Caco-2 (cell line): ENCODE measurements around the gene EML4. TPM values are rescaled to one million over a fixed set of nuclear protein-coding genes. Genes with fewer than 3 reads are reported as not detected.
"Not testable (repeated sequence)": the region's sequence is repeated elsewhere in the genome, so short reads cannot be mapped to it uniquely, and the experiment has no call there.

Source experiments
- BruUV-seq: library from RNA; stranded (reverse); fragments of 400-500 nt; replicated peaks from 2 replicates; lab custom pipeline; 2021; lab: Mats Ljungman, UMichigan
- CTCF ChIA-PET: fragments of 300-600 bp; sonication (Branson Sonifier 250); formaldehyde crosslinking; loops from one replicate; lab custom pipeline; 2022; ENCODE audit warnings: antibody characterized with exemption; lab: Charles Lee
- POLR2A ChIA-PET: fragments of 300-600 bp; sonication (Branson Sonifier 250); formaldehyde crosslinking; loops from one replicate; lab custom pipeline; 2022; ENCODE audit warnings: antibody characterized with exemption; lab: Charles Lee
- DNase-seq, 2 experiments: peaks; one replicate each; pipeline versions ENCODE4 v3.0.0 to v3.0.0-alpha.2; 2020 to 2022
- H3K27me3 ChIP-seq: replicated peaks from 2 replicates; pipeline ENCODE4 v1.6.0; 2011; ENCODE audit warnings: low read length; ENCODE audit not compliant: control insufficient read depth, insufficient read depth
- H3K36me3 ChIP-seq: 2 replicates; pipeline ENCODE4 v1.5.1; 2011; ENCODE audit warnings: low read length; ENCODE audit not compliant: control insufficient read depth, insufficient read depth
- H3K4me1 ChIP-seq: fragments of 250-450 bp; sonication (Bioruptor Pico); 2 replicates; pipeline ENCODE4 v1.5.1; 2020; ENCODE audit warnings: mild to moderate bottlenecking
- H3K4me3 ChIP-seq: 2 replicates; pipeline ENCODE4 v1.5.1; 2011; ENCODE audit warnings: low read depth, mild to moderate bottlenecking, control low read depth, low read length
- H3K9me3 ChIP-seq: fragments of 250-450 bp; sonication (Bioruptor Pico); 2 replicates; pipeline ENCODE4 v1.5.1; 2020; ENCODE audit warnings: mild to moderate bottlenecking, moderate library complexity
- H3K27ac Mint-ChIP-seq: one replicate; pipeline ENCODE4 v1.8.0; 2022; ENCODE audit warnings: mixed read lengths; ENCODE audit not compliant: unreplicated experiment
- H3K27me3 Mint-ChIP-seq: one replicate; pipeline ENCODE4 v1.8.0; 2022; ENCODE audit warnings: mixed read lengths; ENCODE audit not compliant: insufficient read depth, unreplicated experiment
- H3K36me3 Mint-ChIP-seq: one replicate; pipeline ENCODE4 v1.8.0; 2022; ENCODE audit warnings: mild to moderate bottlenecking, mixed read lengths; ENCODE audit not compliant: insufficient read depth, unreplicated experiment
- H3K4me1 Mint-ChIP-seq: one replicate; pipeline ENCODE4 v1.8.0; 2022; ENCODE audit warnings: low read depth, mixed read lengths; ENCODE audit not compliant: unreplicated experiment
- H3K4me3 Mint-ChIP-seq: one replicate; pipeline ENCODE4 v1.8.0; 2022; ENCODE audit warnings: mild to moderate bottlenecking, moderate library complexity, mixed read lengths; ENCODE audit not compliant: unreplicated experiment
- H3K9me3 Mint-ChIP-seq: one replicate; pipeline ENCODE4 v1.8.0; 2022; ENCODE audit warnings: mixed read lengths; ENCODE audit not compliant: unreplicated experiment
- CTCF ChIP-seq, 2 experiments: fragments of 200-600 bp in 1 of 2; IDR thresholded peaks; 1 replicate in 1 of 2; 2 replicates in 1 of 2; pipeline versions ENCODE4 v1.5.1 to v1.8.0; 2011 to 2022; ENCODE audit warnings: antibody characterized with exemption in 1 of 2, control low read depth in 1 of 2, inconsistent platforms in 1 of 2, low read depth in 1 of 2, low read length in 1 of 2, mild to moderate bottlenecking in 1 of 2, moderate library complexity in 1 of 2; ENCODE audit not compliant: insufficient read depth in 1 of 2, severe bottlenecking in 1 of 2, unreplicated experiment in 1 of 2
- intact Hi-C: fragments of 100-400 bp; cut with micrococcal nuclease; formaldehyde crosslinking; loops from one replicate; pipeline ENCODE4 v1.10.0; 2022; ENCODE audit not compliant: unreplicated experiment
- total RNA-seq: library from RNA; stranded (reverse); gene quantifications from 2 replicates; pipeline ENCODE4 v1.2.3, GENCODE V29; 2022

EML4 gene
- total RNA-seq, 1 experiment from 2014 or later: 125 TPM

DNA sequence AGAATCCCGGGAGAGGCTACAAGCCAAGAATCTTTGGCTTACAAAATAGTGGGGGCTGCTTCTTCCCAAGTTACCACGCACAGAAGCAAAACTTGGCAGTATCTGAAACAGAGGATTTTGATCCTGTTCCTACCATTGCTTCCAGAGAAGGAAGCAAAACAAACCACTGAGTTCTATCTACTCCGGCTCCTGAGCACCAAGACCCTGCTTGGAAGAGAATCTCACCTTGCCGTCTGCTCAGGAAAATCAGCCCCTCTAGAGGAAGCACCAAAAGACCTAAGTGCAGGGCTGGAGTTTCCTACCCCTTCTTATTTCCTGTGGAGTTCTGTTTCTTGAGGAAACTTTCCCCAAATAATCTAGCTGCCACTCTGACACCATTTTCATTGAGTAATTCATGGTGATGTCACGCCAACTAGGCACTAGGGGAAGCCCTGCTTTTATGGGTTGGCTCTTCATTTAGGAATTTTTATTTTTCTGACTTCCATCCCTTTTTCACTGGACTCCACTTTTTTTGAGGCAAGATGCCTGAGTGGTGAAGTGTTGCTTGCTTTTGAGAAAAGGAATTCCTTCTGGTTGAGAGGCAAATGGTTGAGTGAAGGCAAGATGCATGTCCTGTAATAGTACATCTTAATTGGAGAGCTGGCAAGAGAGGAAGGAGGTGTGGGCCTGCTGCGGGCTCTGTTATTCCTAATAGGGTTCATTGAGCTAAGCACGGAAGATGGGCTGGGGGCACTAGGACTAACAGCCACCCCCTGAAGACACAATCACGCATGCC is 36.8 kb upstream of the EML4 start:
- H3K4me1 Mint-ChIP-seq: peaks cover 49% of the 10 kb centered on the region
- TSS peak; percentile 56 for BruUV-seq
- no peaks in the 10 kb centered on the region for H3K9me3 ChIP-seq
- H3K27me3 ChIP-seq: no peaks in the 10 kb centered on the region
- peak overlapping the region; percentile 59 for H3K4me3 Mint-ChIP-seq
- no peak for TF ChIP-seq CTCF (IDR thresholded peaks at IDR 0.05; ENCODE audit: insufficient read depth in 1 of 2, low read depth in 1 of 2, low read length in 1 of 2, severe bottlenecking in 1 of 2, unreplicated experiment in 1 of 2)
- no peak for DNase-seq
- H3K4me1 ChIP-seq: peaks cover 56% of the 10 kb centered on the region
- H3K4me3 ChIP-seq: no peak overlapping the region
- peak overlapping the region; percentile 84 for H3K27ac Mint-ChIP-seq
- intact Hi-C loops: loop anchor here (2.0 to 5.0 kb wide), 4 partner anchors 30 to 106 kb away; partner anchors contain the start of gene EML4
- ChIA-PET CTCF (interaction anchor here (0.6 to 1.4 kb wide), 7 partner anchors 9 to 246 kb away, joined by 3 to 10 read pairs (median 4); no protein-coding TSS in a partner anchor), POLR2A (interaction anchor here (0.5 to 1.6 kb wide), 5 partner anchors 9 to 80 kb away, joined by 4 to 32 read pairs (median 4); partner anchors contain the start of gene EML4)
- H3K27me3 Mint-ChIP-seq: no peaks in the 10 kb centered on the region
- no peaks in the 10 kb centered on the region for H3K9me3 Mint-ChIP-seq
- peaks cover 3% of the 10 kb centered on the region for H3K36me3 Mint-ChIP-seq
- no peaks in the 10 kb centered on the region for H3K36me3 ChIP-seq

GRCh38 chr2:42132966-42133641 is 36.0 kb upstream of the EML4 start:
- Mint-ChIP-seq H3K36me3 (peaks cover 6% of the 10 kb centered on the region), H3K27me3 (no peaks in the 10 kb centered on the region), H3K27ac (peak overlapping the region; percentile 84), H3K4me3 (peak overlapping the region; percentile 59), H3K9me3 (no peaks in the 10 kb centered on the region), H3K4me1 (peaks cover 53% of the 10 kb centered on the region)
- BruUV-seq: no TSS peak
- H3K27me3 ChIP-seq: no peaks in the 10 kb centered on the region
- DNase-seq: peak; percentile 87 to 88
- intact Hi-C loops: loop anchor here (1.0 to 5.0 kb wide), 5 partner anchors 8 to 106 kb away; partner anchors contain the start of gene EML4
- POLR2A ChIA-PET: interaction anchor here (0.5 to 1.6 kb wide), 6 partner anchors 9 to 80 kb away, joined by 3 to 32 read pairs (median 4); partner anchors contain the start of gene EML4
- no peak for TF ChIP-seq CTCF (IDR thresholded peaks at IDR 0.05; ENCODE audit: insufficient read depth in 1 of 2, low read depth in 1 of 2, low read length in 1 of 2, severe bottlenecking in 1 of 2, unreplicated experiment in 1 of 2)
- CTCF ChIA-PET: interaction anchor here (0.6 to 1.4 kb wide), 7 partner anchors 8 to 247 kb away, joined by 3 to 10 read pairs (median 4); no protein-coding TSS in a partner anchor
- H3K4me1 ChIP-seq: peaks cover 56% of the 10 kb centered on the region
- H3K4me3 ChIP-seq: peak overlapping the region; percentile 1; the same call in 1 of the 2 replicates
- H3K36me3 ChIP-seq: no peaks in the 10 kb centered on the region
- no peaks in the 10 kb centered on the region for H3K9me3 ChIP-seq

DNA sequence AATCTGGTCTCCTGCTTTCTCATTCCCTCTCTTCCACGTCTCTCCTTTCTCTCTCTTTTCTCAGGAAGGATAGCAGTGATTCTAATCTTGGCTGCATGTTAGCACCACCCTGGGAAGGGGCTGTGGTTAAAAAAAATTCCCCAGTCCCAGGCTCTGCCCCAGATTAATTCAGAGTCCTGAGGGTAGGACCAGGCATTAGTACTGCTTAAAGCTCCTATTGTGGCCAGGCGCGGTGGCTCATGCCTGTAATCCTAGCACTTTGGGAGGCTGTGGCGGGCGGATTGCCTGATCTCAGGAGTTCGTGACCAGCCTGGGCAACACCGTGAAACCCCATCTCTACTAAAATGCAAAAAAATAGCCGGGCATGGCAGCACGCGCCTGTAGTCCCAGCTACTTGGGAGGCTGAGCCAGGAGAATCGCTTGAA is 35.4 kb upstream of the EML4 start:
- BruUV-seq: no TSS peak
- Mint-ChIP-seq H3K27me3 (no peaks in the 10 kb centered on the region), H3K4me3 (peak overlapping the region; percentile 59), H3K27ac (peak overlapping the region; percentile 84), H3K4me1 (peaks cover 51% of the 10 kb centered on the region), H3K9me3 (no peaks in the 10 kb centered on the region), H3K36me3 (peaks cover 6% of the 10 kb centered on the region)
- H3K4me3 ChIP-seq: no peak overlapping the region
- peaks cover 62% of the 10 kb centered on the region for H3K4me1 ChIP-seq
- no peak for DNase-seq
- no peaks in the 10 kb centered on the region for H3K9me3 ChIP-seq
- no peaks in the 10 kb centered on the region for H3K36me3 ChIP-seq
- CTCF ChIA-PET: interaction anchor here (1.3 kb wide), 1 partner anchor 8 kb away, joined by 10 read pairs; no protein-coding TSS in a partner anchor
- H3K27me3 ChIP-seq: no peaks in the 10 kb centered on the region
- intact Hi-C loops: loop anchor here (1.0 to 5.0 kb wide), 5 partner anchors 8 to 105 kb away; partner anchors contain the start of gene EML4
- TF ChIP-seq CTCF (IDR thresholded peaks at IDR 0.05; ENCODE audit: insufficient read depth in 1 of 2, low read depth in 1 of 2, low read length in 1 of 2, severe bottlenecking in 1 of 2, unreplicated experiment in 1 of 2): no peak
- POLR2A ChIA-PET: interaction anchor here (0.6 to 1.6 kb wide), 2 partner anchors 8 to 58 kb away, joined by 3 to 32 read pairs; no protein-coding TSS in a partner anchor

GRCh38 chr2:42134401-42134932 is 34.7 kb upstream of the EML4 start:
- Mint-ChIP-seq H3K4me1 (peaks cover 47% of the 10 kb centered on the region), H3K27ac (peak overlapping the region; percentile 84)
- CTCF ChIA-PET, DNase-seq, H3K9me3 ChIP-seq, H3K4me3 ChIP-seq, H3K36me3 Mint-ChIP-seq, H3K27me3 Mint-ChIP-seq, BruUV-seq, H3K27me3 ChIP-seq, H3K9me3 Mint-ChIP-seq, H3K36me3 ChIP-seq, H3K4me3 Mint-ChIP-seq: not testable (repeated sequence)
- H3K4me1 ChIP-seq: peaks cover 64% of the 10 kb centered on the region
- POLR2A ChIA-PET: interaction anchor here (0.6 kb wide), 1 partner anchor 431 kb away, joined by 3 read pairs; no protein-coding TSS in a partner anchor
- intact Hi-C loops: loop anchor here (5.0 kb wide), 1 partner anchor 33 kb away; the partner anchor contains the start of gene EML4
